Progenitor cell of endocrine pancreas (in vitro differentiated cells): Measurements from ENCODE around the gene CFAP54. TPM values are rescaled to one million over a fixed set of nuclear protein-coding genes. Genes with fewer than 3 reads are reported as not detected.

Source experiments
- DNase-seq: peaks from one replicate; pipeline ENCODE4 v3.0.0; 2021; ENCODE audit warnings: low spot score; ENCODE audit not compliant: unreplicated experiment
- H3K27ac Mint-ChIP-seq: 2 replicates; pipeline ENCODE4 v1.8.0; 2021; ENCODE audit warnings: mild to moderate bottlenecking, moderate library complexity, mixed read lengths
- H3K27me3 Mint-ChIP-seq: 2 replicates; pipeline ENCODE4 v1.8.0; 2021; ENCODE audit warnings: mixed read lengths
- H3K36me3 Mint-ChIP-seq: 2 replicates; pipeline ENCODE4 v1.8.0; 2022; ENCODE audit warnings: mixed read lengths; ENCODE audit not compliant: insufficient read depth
- H3K4me1 Mint-ChIP-seq: 2 replicates; pipeline ENCODE4 v1.8.0; 2021; ENCODE audit warnings: low read depth, mixed read lengths
- H3K4me3 Mint-ChIP-seq: 2 replicates; pipeline ENCODE4 v1.8.0; 2021; ENCODE audit warnings: low read depth, mild to moderate bottlenecking, moderate library complexity, mixed read lengths
- H3K9me3 Mint-ChIP-seq: 2 replicates; pipeline ENCODE4 v1.8.0; 2021; ENCODE audit warnings: low read depth, mixed read lengths
- CTCF ChIP-seq: fragments of 200-600 bp; sonication (generic); IDR thresholded peaks from one replicate; pipeline ENCODE4 v1.5.0; 2021; ENCODE audit warnings: antibody characterized with exemption, mild to moderate bottlenecking; ENCODE audit not compliant: unreplicated experiment
- total RNA-seq: library from RNA; stranded (reverse); gene quantifications from 2 replicates; pipeline ENCODE4 v1.2.1, GENCODE V29; 2021

CFAP54 gene
- total RNA-seq, 1 donor from 2014 or later = 5.9 TPM

- Mint-ChIP-seq H3K9me3 (no peaks in the 10 kb centered on the region), H3K4me1 (no peaks in the 10 kb centered on the region), H3K4me3 (no peak overlapping the region), H3K27ac (no peak overlapping the region), H3K36me3 (no peaks in the 10 kb centered on the region), H3K27me3 (no peaks in the 10 kb centered on the region)
- no peak for DNase-seq
- no peak for TF ChIP-seq CTCF
These were observed 338.9 kb downstream of the CFAP54 start for GRCh38 chr12:96828169-96828789.

GRCh38 chr12:96829354-96829753 lies 340.0 kb downstream of the CFAP54 start:
- H3K9me3 Mint-ChIP-seq = no peaks in the 10 kb centered on the region
- no peak overlapping the region for H3K27ac Mint-ChIP-seq
- no peak for DNase-seq
- H3K4me3 Mint-ChIP-seq = no peak overlapping the region
- H3K27me3 Mint-ChIP-seq = no peaks in the 10 kb centered on the region
- H3K4me1 Mint-ChIP-seq = no peaks in the 10 kb centered on the region
- TF ChIP-seq CTCF = no peak
- H3K36me3 Mint-ChIP-seq = no peaks in the 10 kb centered on the region

- H3K4me1 Mint-ChIP-seq = no peaks in the 10 kb centered on the region
- no peaks in the 10 kb centered on the region for H3K36me3 Mint-ChIP-seq
- TF ChIP-seq CTCF = no peak
- H3K27ac Mint-ChIP-seq = no peak overlapping the region
- no peak for DNase-seq
- H3K4me3 Mint-ChIP-seq = no peak overlapping the region
- H3K27me3 Mint-ChIP-seq = no peaks in the 10 kb centered on the region
- no peaks in the 10 kb centered on the region for H3K9me3 Mint-ChIP-seq
These were observed 342.0 kb downstream of the CFAP54 start for GRCh38 chr12:96831346-96831745.

- no peak overlapping the region for H3K27ac Mint-ChIP-seq
- DNase-seq = no peak
- no peak for TF ChIP-seq CTCF
- peaks cover 3% of the 10 kb centered on the region for H3K9me3 Mint-ChIP-seq
- H3K27me3 Mint-ChIP-seq = peaks cover 3% of the 10 kb centered on the region
- H3K36me3 Mint-ChIP-seq = no peaks in the 10 kb centered on the region
- peaks cover 4% of the 10 kb centered on the region for H3K4me1 Mint-ChIP-seq
- H3K4me3 Mint-ChIP-seq = no peak overlapping the region
These were observed 356.9 kb downstream of the CFAP54 start for GRCh38 chr12:96846293-96846692.

GRCh38 chr12:96850676-96851075 lies 361.3 kb downstream of the CFAP54 start:
- Mint-ChIP-seq H3K36me3 (no peaks in the 10 kb centered on the region), H3K4me3 (no peak overlapping the region), H3K4me1 (peaks cover 4% of the 10 kb centered on the region), H3K27me3 (peaks cover 3% of the 10 kb centered on the region), H3K27ac (no peak overlapping the region), H3K9me3 (peaks cover 3% of the 10 kb centered on the region)
- DNase-seq = no peak
- no peak for TF ChIP-seq CTCF
